ENCODE measurements around the gene EIF5. TPM values are rescaled to one million over a fixed set of nuclear protein-coding genes. Genes with fewer than 3 reads are reported as not detected.

Gene EIF5
- total RNA-seq, 1 experiment from 2014 or later: 167 TPM

DNA sequence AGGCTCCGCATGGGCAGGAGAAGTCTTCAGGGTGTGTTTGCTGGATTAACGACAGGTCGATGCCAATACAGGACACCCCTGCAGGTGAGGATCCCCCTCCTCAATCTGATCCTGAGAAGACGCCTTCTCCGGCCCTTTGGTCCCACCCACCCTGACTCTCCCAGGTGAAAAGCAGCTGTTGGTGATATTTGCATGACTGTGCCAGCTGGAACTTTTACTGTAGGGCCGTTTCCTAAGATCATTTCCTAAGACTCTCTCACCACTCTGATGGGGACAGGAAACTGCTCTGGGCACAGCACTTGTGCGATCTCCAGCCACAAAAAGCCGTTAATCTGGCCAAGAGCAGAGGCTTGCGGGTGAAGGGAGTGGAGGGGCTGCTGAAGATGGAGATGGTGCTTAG, 16.8 kb upstream of the EIF5 start:
- Histone ChIP-seq H3K36me3 (replicated peaks; ENCODE audit: control insufficient read depth, insufficient read depth, low read length) (no peaks in the 10 kb centered on the region), H3K4me3 (ENCODE audit: insufficient read depth, low read depth, low read length) (no peak overlapping the region), H3K27me3 (ENCODE audit: control insufficient read depth, insufficient read depth, low read length) (no peaks in the 10 kb centered on the region)
- DNase-seq: peak; percentile 70

DNA sequence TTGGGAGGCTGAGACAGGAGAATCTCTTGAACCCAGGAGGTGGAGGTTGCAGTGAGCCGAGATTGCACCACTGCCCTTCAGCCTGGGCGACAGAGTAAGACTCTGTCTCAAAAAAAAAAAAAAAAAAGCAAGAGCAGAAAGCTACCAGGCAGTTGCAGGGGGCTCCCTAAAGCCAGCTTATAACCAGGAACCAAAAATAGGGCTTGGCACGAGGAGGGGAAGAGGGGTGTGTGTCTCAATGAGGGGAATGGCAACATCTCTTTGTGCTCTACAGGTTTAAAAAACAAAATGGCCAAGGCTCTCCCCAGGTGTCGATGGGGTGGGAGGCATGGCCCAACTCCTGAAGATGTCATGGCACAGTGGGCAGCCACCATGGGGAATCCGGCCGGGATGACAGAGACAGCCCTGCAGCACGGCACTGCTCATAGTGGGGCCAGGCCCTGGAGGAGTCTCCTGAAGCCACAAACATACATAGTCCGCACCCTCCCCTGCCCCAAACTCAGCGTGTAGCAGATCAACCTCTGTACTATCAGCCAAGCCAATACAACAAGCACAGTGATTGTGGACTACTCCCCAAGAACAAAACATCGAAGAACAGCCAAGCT, 16.0 kb upstream of the EIF5 start:
- Histone ChIP-seq H3K36me3 (replicated peaks; ENCODE audit: control insufficient read depth, insufficient read depth, low read length) (no peaks in the 10 kb centered on the region), H3K4me3 (ENCODE audit: insufficient read depth, low read depth, low read length) (no peak overlapping the region), H3K27me3 (ENCODE audit: control insufficient read depth, insufficient read depth, low read length) (no peaks in the 10 kb centered on the region)
- DNase-seq: no peak

GRCh38 chr14:103318750-103319419, 15.2 kb upstream of the EIF5 start:
- no peak for DNase-seq
- Histone ChIP-seq H3K4me3 (ENCODE audit: insufficient read depth, low read depth, low read length) (no peak overlapping the region), H3K27me3 (ENCODE audit: control insufficient read depth, insufficient read depth, low read length) (no peaks in the 10 kb centered on the region)

DNA sequence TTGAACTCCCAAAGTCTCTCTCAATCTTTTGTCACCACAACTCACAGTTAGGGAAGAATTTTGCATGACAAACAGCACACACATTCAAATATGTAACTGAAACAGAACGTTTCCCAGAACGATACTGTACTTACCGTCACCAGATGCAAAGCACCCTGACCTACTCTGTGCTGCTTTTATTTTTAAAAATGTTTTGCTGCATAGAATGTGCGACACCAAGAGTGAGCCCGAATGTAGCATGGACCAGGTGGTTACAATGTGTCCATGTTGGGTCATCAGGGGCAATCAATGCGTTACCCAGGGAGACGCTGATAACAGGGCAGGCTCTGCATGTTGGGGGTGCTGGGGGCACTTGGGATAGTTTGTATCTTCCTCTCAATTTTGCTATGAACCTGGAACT, 14.6 kb upstream of the EIF5 start:
- H3K36me3 ChIP-seq (replicated peaks; ENCODE audit: control insufficient read depth, insufficient read depth, low read length): no peaks in the 10 kb centered on the region
- H3K27me3 ChIP-seq (ENCODE audit: control insufficient read depth, insufficient read depth, low read length): no peaks in the 10 kb centered on the region
- H3K4me3 ChIP-seq (ENCODE audit: insufficient read depth, low read depth, low read length): no peak overlapping the region
- DNase-seq: no peak

More at GRCh38 chr14:103318750-103319419, 15.2 kb upstream of the EIF5 start:
- no peaks in the 10 kb centered on the region for H3K36me3 ChIP-seq (replicated peaks; ENCODE audit: control insufficient read depth, insufficient read depth, low read length)

GRCh38 chr14:103326078-103326477, 8.0 kb upstream of the EIF5 start:
- Histone ChIP-seq H3K36me3 (replicated peaks; ENCODE audit: control insufficient read depth, insufficient read depth, low read length) (no peaks in the 10 kb centered on the region), H3K4me3 (ENCODE audit: insufficient read depth, low read depth, low read length) (no peak overlapping the region), H3K27me3 (ENCODE audit: control insufficient read depth, insufficient read depth, low read length) (no peaks in the 10 kb centered on the region)
- no peak for DNase-seq

GRCh38 chr14:103328941-103329340, 5.1 kb upstream of the EIF5 start:
- Histone ChIP-seq H3K27me3 (ENCODE audit: control insufficient read depth, insufficient read depth, low read length) (no peaks in the 10 kb centered on the region), H3K36me3 (replicated peaks; ENCODE audit: control insufficient read depth, insufficient read depth, low read length) (no peaks in the 10 kb centered on the region), H3K4me3 (ENCODE audit: insufficient read depth, low read depth, low read length) (no peak overlapping the region)
- DNase-seq: no peak

- H3K4me3 ChIP-seq (ENCODE audit: insufficient read depth, low read depth, low read length): no peak overlapping the region
These were observed 4.4 kb upstream of the EIF5 start for GRCh38 chr14:103329401-103330347.

GRCh38 chr14:103330536-103330935, 3.5 kb upstream of the EIF5 start:
- no peak overlapping the region for H3K4me3 ChIP-seq (ENCODE audit: insufficient read depth, low read depth, low read length)
- DNase-seq: no peak
- peaks cover 2% of the 10 kb centered on the region for H3K36me3 ChIP-seq (replicated peaks; ENCODE audit: control insufficient read depth, insufficient read depth, low read length)
- H3K27me3 ChIP-seq (ENCODE audit: control insufficient read depth, insufficient read depth, low read length): no peaks in the 10 kb centered on the region

More at GRCh38 chr14:103329401-103330347, 4.4 kb upstream of the EIF5 start:
- peak; percentile 54 for DNase-seq
- no peaks in the 10 kb centered on the region for H3K36me3 ChIP-seq (replicated peaks; ENCODE audit: control insufficient read depth, insufficient read depth, low read length)
- no peaks in the 10 kb centered on the region for H3K27me3 ChIP-seq (ENCODE audit: control insufficient read depth, insufficient read depth, low read length)

- no peak overlapping the region for H3K4me3 ChIP-seq (ENCODE audit: insufficient read depth, low read depth, low read length)
- H3K27me3 ChIP-seq (ENCODE audit: control insufficient read depth, insufficient read depth, low read length): no peaks in the 10 kb centered on the region
- H3K36me3 ChIP-seq (replicated peaks; ENCODE audit: control insufficient read depth, insufficient read depth, low read length): peaks cover 19% of the 10 kb centered on the region
- peak; percentile 37 for DNase-seq
These were observed 1.7 kb upstream of the EIF5 start for GRCh38 chr14:103332143-103332919.

DNA sequence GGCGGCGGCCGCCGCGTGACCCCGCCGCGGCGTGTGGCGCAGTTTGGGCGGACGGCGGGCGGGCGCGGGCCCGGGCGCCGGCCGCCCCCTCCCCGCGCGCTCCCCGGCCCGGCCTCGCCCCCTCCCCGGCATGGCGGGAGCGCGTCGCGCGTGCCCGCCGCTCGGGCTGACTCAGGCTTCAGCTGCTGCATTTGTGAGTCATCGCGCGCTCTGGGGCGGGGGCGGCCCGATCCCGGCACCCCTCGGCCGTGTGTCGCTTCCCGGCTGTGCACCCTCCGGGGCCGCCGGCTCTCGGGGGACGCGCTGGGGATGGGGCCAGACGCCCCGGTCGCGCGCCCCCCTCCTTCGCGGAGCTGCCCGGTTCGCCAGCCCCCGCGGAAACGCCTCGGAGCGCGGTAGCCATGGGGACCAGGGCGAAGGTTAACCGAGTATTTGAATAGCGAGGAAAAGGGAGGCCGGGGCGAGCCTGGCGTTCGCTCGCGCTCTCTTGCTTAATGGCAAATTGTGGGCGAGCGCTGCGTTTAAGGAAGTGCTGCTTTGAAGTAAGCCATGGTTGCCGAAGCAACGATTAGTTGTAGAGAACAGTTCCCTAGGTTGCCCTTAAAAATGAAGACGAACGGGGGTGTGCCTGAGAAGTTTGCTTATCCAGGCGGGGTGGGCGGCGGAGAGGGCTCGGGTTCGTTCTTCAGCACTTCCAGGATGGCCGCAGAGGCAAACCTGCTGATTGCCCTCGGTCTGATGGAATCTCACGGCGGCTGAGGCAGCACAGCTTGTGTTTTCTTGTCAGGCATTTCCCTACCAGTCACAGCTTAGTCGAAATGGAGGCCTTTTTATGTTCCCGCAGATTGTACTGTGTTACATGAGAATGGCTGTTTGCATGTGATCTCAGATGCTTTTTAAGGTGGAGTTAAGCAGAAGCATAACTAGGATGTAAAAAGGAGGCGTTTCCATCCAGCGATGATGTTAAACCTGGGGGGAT, 896 bp downstream of the EIF5 start:
- DNase-seq: peak; percentile 80
- H3K27me3 ChIP-seq (ENCODE audit: control insufficient read depth, insufficient read depth, low read length): no peaks in the 10 kb centered on the region
- H3K36me3 ChIP-seq (replicated peaks; ENCODE audit: control insufficient read depth, insufficient read depth, low read length): peaks cover 45% of the 10 kb centered on the region
- peak overlapping the region; percentile 98 for H3K4me3 ChIP-seq (ENCODE audit: insufficient read depth, low read depth, low read length)

GRCh38 chr14:103336191-103336590, 2.2 kb downstream of the EIF5 start:
- Histone ChIP-seq H3K27me3 (ENCODE audit: control insufficient read depth, insufficient read depth, low read length) (no peaks in the 10 kb centered on the region), H3K36me3 (replicated peaks; ENCODE audit: control insufficient read depth, insufficient read depth, low read length) (peaks cover 57% of the 10 kb centered on the region), H3K4me3 (ENCODE audit: insufficient read depth, low read depth, low read length) (no peak overlapping the region)
- DNase-seq: no peak

DNA sequence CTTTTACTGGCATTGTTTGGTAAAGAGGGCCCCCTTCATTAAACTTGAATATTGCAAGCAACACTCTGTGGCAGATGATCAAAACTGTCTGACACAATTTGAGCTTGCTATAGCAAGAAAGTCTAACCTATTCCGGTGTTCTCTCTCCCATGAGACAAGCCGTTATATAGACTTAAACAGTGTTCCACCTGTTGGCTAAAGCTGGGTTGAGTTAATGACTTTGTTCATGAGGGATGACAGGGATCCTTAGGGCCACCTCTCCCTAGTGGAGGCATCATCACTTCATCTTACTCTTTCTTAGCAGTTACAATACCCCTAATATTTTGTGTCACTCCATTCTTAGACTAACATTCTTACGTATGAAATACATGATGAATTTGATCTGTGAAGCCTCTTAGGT, 3.8 kb downstream of the EIF5 start:
- Histone ChIP-seq H3K36me3 (replicated peaks; ENCODE audit: control insufficient read depth, insufficient read depth, low read length) (peaks cover 67% of the 10 kb centered on the region), H3K4me3 (ENCODE audit: insufficient read depth, low read depth, low read length) (no peak overlapping the region), H3K27me3 (ENCODE audit: control insufficient read depth, insufficient read depth, low read length) (no peaks in the 10 kb centered on the region)
- DNase-seq: no peak

DNA sequence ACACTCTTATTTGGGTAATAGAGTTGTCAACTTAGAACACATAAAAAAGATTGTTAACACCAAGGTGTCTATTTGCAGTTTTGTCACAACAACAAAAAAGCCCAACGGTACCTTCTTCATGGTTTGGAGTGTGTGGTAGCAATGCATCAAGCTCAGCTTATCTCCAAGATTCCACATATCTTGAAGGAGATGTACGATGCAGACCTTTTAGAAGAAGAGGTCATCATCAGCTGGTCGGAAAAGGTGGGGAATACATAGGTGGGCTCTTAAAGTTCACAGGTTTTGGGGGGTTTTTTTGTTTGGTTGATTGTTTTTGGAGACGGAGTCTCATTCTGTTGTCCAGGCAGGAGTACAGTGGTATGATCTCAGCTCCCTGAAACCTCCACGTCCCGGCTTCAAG, 5.5 kb downstream of the EIF5 start:
- no peak for DNase-seq
- Histone ChIP-seq H3K4me3 (ENCODE audit: insufficient read depth, low read depth, low read length) (no peak overlapping the region), H3K36me3 (replicated peaks; ENCODE audit: control insufficient read depth, insufficient read depth, low read length) (peaks cover 76% of the 10 kb centered on the region), H3K27me3 (ENCODE audit: control insufficient read depth, insufficient read depth, low read length) (no peaks in the 10 kb centered on the region)

All from H7 (cell line).